Subcutaneous abdominal adipose tissue (tissue), 5 donors: Measurements from ENCODE around the gene NOB1.
"Not testable (repeated sequence)": the region's sequence is repeated elsewhere in the genome, so short reads cannot be mapped to it uniquely, and the experiment has no call there.

ENCODE experiments used
- H3K27ac ChIP-seq: one replicate; pipeline ENCODE4 v1.7.0; 2013; ENCODE audit warnings: low read depth, mild to moderate bottlenecking, inconsistent platforms, low read length, moderate library complexity
- H3K27me3 ChIP-seq, 5 donors: one replicate each; pipeline ENCODE4 v1.7.0; 2013; ENCODE audit warnings: low read length in 5 of 5, inconsistent platforms in 1 of 5; ENCODE audit not compliant: control insufficient read depth in 5 of 5, insufficient read depth in 4 of 5
- H3K36me3 ChIP-seq, 5 donors: one replicate each; pipeline ENCODE4 v1.7.0; 2013; ENCODE audit warnings: low read length in 5 of 5; ENCODE audit not compliant: control insufficient read depth in 5 of 5, insufficient read depth in 5 of 5
- H3K4me1 ChIP-seq, 5 donors: one replicate each; pipeline ENCODE4 v1.7.0; 2013; ENCODE audit warnings: low read length in 5 of 5, mild to moderate bottlenecking in 3 of 5, moderate library complexity in 1 of 5; ENCODE audit not compliant: control insufficient read depth in 5 of 5, insufficient read depth in 5 of 5
- H3K4me3 ChIP-seq, 5 donors: one replicate each; pipeline ENCODE4 v1.7.0; 2013; ENCODE audit warnings: low read length in 5 of 5, low read depth in 1 of 5
- H3K9ac ChIP-seq, 5 donors: one replicate each; pipeline ENCODE4 v1.7.0; 2013; ENCODE audit warnings: low read length in 5 of 5, mild to moderate bottlenecking in 4 of 5, moderate library complexity in 3 of 5
- H3K9me3 ChIP-seq, 5 donors: one replicate each; pipeline ENCODE4 v1.7.0; 2013; ENCODE audit warnings: low read length in 5 of 5; ENCODE audit not compliant: control insufficient read depth in 5 of 5
- donor health status: healthy.
- donor health status: healthy.
- donor health status: healthy.
- donor health status: healthy.
- donor health status: healthy.

NOB1 gene

DNA sequence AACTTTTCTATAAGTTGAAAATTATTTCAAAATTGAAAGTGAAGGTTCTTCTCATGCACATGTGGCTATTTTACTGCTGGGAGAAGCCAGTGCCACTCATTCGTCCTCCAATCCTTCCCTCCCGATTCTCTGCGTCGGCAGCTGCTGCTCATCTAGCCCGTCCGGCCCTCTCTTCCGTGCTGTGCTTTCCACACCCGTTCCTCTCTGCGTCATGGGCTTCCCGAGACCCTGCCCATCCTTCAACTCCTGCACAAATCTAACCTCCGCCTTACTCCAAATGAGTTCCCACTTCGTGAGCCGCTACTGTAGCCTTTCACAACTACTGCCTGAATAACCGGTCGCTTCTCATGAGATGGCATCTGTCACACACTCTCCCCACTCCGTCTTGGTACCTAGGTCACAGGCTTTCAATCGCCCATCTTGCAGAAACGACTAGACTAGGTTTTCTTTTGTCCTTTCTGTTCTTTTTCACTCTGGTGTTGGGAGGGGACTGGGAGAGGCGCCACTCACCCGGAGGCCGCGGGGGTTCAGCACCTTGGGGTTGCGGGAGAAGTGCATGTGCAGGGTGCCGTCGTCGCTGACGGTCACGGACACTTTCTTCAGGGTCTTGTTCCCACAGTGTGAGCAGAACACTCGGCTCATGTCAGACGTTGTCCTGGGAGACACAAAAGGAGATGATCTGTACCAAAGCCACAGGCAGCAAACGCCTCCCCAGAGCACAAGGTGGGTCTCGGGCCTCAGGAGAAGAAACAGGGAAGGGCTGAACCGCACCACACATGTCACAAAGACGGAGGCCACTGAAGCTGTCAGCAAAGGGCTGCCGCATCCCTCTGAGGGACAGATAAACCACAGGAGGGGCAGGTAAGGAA lies 10.1 kb downstream of the NOB1 start:
- H3K4me1 ChIP-seq, result peaks cover 0 to 17% (median 15%) of the 10 kb centered on the region in 5 donors
- no peaks in the 10 kb centered on the region for H3K27me3 ChIP-seq
- H3K9me3 ChIP-seq, result no peaks in the 10 kb centered on the region
- peaks cover 3 to 89% (median 70%) of the 10 kb centered on the region in 5 donors for H3K36me3 ChIP-seq
- no peak overlapping the region for H3K9ac ChIP-seq
- H3K4me3 ChIP-seq, result no peak overlapping the region
- H3K27ac ChIP-seq, result no peak overlapping the region

DNA sequence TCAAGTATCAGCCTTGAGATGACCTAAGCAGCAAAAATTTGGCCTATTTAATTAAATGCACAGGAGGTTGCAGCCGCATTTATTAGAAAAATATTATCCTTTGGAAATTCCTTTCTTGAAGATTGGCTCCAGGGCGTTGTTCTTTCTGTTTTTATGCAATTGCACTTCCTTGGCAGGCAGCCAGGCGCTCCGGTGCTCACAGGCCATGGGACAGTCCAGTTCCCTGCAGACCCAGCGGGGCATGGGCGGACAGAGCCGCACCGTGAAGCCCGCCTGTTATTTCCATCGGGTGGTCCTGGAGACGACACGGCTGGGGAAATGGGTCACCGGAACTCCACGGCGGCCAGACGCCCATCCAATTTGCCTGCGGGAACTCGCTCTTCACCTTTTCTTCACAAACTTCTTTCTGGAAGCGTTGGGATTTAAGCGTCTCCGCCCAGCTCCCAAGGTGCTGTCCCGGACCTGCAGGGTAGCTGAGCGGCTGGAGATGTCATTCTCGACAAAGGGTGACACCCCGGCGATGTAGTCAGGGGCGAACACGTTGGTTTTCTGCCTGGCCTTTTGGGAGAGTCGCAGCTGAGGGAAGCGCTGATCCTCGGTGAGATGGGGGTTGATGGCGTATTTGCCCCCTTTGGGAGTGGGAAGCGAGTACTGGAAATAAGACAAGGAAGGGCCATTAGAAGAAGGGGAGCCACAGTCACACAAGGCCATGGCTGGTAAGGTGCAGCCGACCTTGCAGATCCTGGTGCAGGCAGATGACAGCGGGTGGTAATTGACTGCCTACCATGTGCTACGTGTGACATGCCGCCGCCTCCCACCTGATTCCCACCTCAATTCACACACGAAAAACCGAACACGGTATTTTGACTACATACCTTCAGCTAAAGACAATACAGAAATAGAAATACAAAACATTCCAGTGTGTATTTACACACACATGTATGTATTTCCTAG lies 12.5 kb downstream of the NOB1 start:
- peaks cover 3 to 65% (median 49%) of the 10 kb centered on the region in 5 donors for H3K36me3 ChIP-seq
- H3K9ac ChIP-seq, result no peak overlapping the region
- no peaks in the 10 kb centered on the region for H3K27me3 ChIP-seq
- peak overlapping the region; percentile 84 for H3K27ac ChIP-seq
- no peak overlapping the region for H3K4me3 ChIP-seq
- H3K9me3 ChIP-seq, result no peaks in the 10 kb centered on the region
- peaks cover 0 to 27% (median 15%) of the 10 kb centered on the region in 5 donors for H3K4me1 ChIP-seq

- H3K27ac ChIP-seq, result peak overlapping the region; percentile 84
- H3K9me3 ChIP-seq, result no peaks in the 10 kb centered on the region
- no peak overlapping the region for H3K9ac ChIP-seq
- H3K36me3 ChIP-seq, result peaks cover 3 to 59% (median 49%) of the 10 kb centered on the region in 5 donors
- H3K4me3 ChIP-seq, result no peak overlapping the region
- H3K27me3 ChIP-seq, result no peaks in the 10 kb centered on the region
- H3K4me1 ChIP-seq, result peaks cover 0 to 30% (median 15%) of the 10 kb centered on the region in 5 donors
Measured at GRCh38 chr16:69741519-69741918, 13.2 kb downstream of the NOB1 start.

DNA sequence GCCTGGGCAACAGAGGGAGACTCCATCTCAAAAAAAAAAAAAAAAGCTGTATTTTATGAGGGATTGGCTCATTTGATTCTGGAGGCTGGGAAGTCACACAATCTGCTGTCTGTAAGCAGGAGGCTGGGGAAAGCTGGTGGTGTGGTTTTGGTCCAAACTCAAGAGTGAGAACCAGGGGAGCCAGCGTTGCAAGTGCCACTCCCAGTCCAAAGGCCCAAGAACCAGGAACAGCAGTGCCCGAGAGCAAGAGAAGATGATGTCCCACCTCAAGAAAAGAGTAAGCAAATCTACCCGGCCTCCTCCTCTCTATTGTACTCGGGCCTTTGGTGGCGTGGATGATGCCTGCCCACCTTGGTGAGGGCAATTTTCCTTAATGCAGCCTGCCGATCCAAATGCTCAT lies 22.6 kb downstream of the NOB1 start:
- Histone ChIP-seq H3K27me3 (no peaks in the 10 kb centered on the region), H3K4me1 (peaks cover 0 to 10% (median 9%) of the 10 kb centered on the region in 5 donors), H3K9me3 (no peaks in the 10 kb centered on the region), H3K36me3 (no peaks in the 10 kb centered on the region), H3K4me3 (no peak overlapping the region), H3K9ac (no peak overlapping the region), H3K27ac (no peak overlapping the region)

GRCh38 chr16:69731280-69731679 lies 23.4 kb downstream of the NOB1 start:
- H3K4me1 ChIP-seq, result peaks cover 3 to 18% (median 14%) of the 10 kb centered on the region in 5 donors
- H3K4me3 ChIP-seq, H3K27ac ChIP-seq, H3K9me3 ChIP-seq, H3K27me3 ChIP-seq, H3K9ac ChIP-seq, H3K36me3 ChIP-seq: not testable (repeated sequence)

- not testable (repeated sequence) for H3K27ac ChIP-seq, H3K9ac ChIP-seq
Measured at GRCh38 chr16:69729030-69729429, 25.7 kb downstream of the NOB1 start.

DNA sequence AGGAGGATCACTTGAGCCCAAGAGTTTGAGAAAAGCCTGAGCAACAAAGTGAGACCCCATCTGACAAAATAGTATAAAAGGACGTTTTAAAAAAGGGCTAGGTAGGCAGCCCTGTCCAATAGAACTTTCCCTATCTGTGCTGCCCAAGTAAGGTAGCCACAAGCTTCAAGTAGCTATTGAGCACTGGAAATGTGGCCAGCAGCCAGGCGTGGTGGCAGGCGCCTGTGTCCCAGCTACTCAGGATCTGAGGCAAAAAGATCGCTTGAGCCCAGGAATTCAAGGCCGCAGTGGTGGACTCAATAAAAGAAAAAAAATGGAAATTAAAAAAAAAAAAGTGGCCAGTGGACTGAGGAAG lies 26.8 kb downstream of the NOB1 start:
- H3K4me3 ChIP-seq, result no peak overlapping the region

More at GRCh38 chr16:69729030-69729429, 25.7 kb downstream of the NOB1 start:
- not testable (repeated sequence) for H3K4me3 ChIP-seq, H3K9me3 ChIP-seq, H3K27me3 ChIP-seq, H3K36me3 ChIP-seq
- peaks cover 5 to 37% (median 31%) of the 10 kb centered on the region in 5 donors for H3K4me1 ChIP-seq

GRCh38 chr16:69726313-69727060 lies 28.2 kb downstream of the NOB1 start, which contains the start of gene NQO1:
Gene NQO1 (minus strand): TSS chr16:69726560. CDS start chr16:69726439, 121 bp downstream.
- H3K4me1 ChIP-seq, result peaks cover 5 to 39% (median 36%) of the 10 kb centered on the region in 5 donors
- H3K27ac ChIP-seq, result peak within 1 kb of the TSS; percentile 96
- H3K36me3 ChIP-seq, result peaks cover 0 to under 1% (median 0%) of the 10 kb centered on the region in 5 donors

More for the DNA sequence above, 26.8 kb downstream of the NOB1 start:
- peak overlapping the region; percentile 96 for H3K27ac ChIP-seq
- H3K27me3 ChIP-seq, result no peaks in the 10 kb centered on the region
- no peak overlapping the region for H3K9ac ChIP-seq
- peaks cover 5 to 38% (median 36%) of the 10 kb centered on the region in 5 donors for H3K4me1 ChIP-seq
- H3K9me3 ChIP-seq, result no peaks in the 10 kb centered on the region
- H3K36me3 ChIP-seq, result no peaks in the 10 kb centered on the region

GRCh38 chr16:69725480-69726312 lies 29.0 kb downstream of the NOB1 start:
- Histone ChIP-seq H3K27me3 (no peaks in the 10 kb centered on the region), H3K4me1 (peaks cover 5 to 39% (median 36%) of the 10 kb centered on the region in 5 donors), H3K36me3 (peaks cover 0 to 5% (median 0%) of the 10 kb centered on the region in 5 donors)

More at GRCh38 chr16:69726313-69727060, 28.2 kb downstream of the NOB1 start, which contains the start of gene NQO1:
- H3K27me3 ChIP-seq, result no peaks in the 10 kb centered on the region
- no peaks in the 10 kb centered on the region for H3K9me3 ChIP-seq
- peak within 1 kb of the TSS; percentile 64 to 82 (median 75) for H3K4me3 ChIP-seq
- peak within 1 kb of the TSS; percentile 52 to 79 (median 69) for H3K9ac ChIP-seq

More at GRCh38 chr16:69725480-69726312, 29.0 kb downstream of the NOB1 start:
- Histone ChIP-seq H3K9me3 (no peaks in the 10 kb centered on the region), H3K9ac (peak overlapping the region; percentile 52 to 79 (median 64)), H3K27ac (peak overlapping the region; percentile 96), H3K4me3 (peak overlapping the region; percentile 64 to 82 (median 75))
